ENCODE results near the gene PCDHA12.
"Not testable (repeated sequence)": the region's sequence is repeated elsewhere in the genome, so short reads cannot be mapped to it uniquely, and the experiment has no call there.

The PCDHA12 gene

GRCh38 chr5:140875085-140876065 lies at the start of gene PCDHA12:
Gene PCDHA12, plus strand, starts transcription at chr5:140875308. Its CDS starts 165 bp downstream, at chr5:140875473.
- DNase-seq: no peak

- DNase-seq: no peak
Measured at GRCh38 chr5:140827704-140828361, 47.3 kb upstream of the PCDHA12 start, which contains the start of gene PCDHA6. Gene PCDHA6, plus strand, starts transcription at chr5:140827960. Its CDS starts 132 bp downstream, at chr5:140828092.

- no peak for DNase-seq
Measured at GRCh38 chr5:140828362-140828737, 46.8 kb upstream of the PCDHA12 start.

- DNase-seq: not testable (repeated sequence)
Measured at GRCh38 chr5:140829511-140830501, 45.3 kb upstream of the PCDHA12 start.

- DNase-seq: no peak
Measured at GRCh38 chr5:140833993-140834392, 41.1 kb upstream of the PCDHA12 start, which contains the start of gene PCDHA7. Gene PCDHA7, plus strand, starts transcription at chr5:140834269. Its CDS starts 115 bp downstream, at chr5:140834384.

- not testable (repeated sequence) for DNase-seq
Measured at GRCh38 chr5:140834439-140835008, 40.6 kb upstream of the PCDHA12 start.

- no peak for DNase-seq
Measured at GRCh38 chr5:140835622-140836510, 39.2 kb upstream of the PCDHA12 start.

- peak; percentile 39 to 49 for DNase-seq
Measured at GRCh38 chr5:140840978-140841962, 33.8 kb upstream of the PCDHA12 start, which contains the start of gene PCDHA8. Gene PCDHA8, plus strand, starts transcription at chr5:140841187. Its CDS starts 135 bp downstream, at chr5:140841322.

- DNase-seq: no peak
Measured at GRCh38 chr5:140842798-140843733, 32.0 kb upstream of the PCDHA12 start.

GRCh38 chr5:140848139-140849102 lies 26.7 kb upstream of the PCDHA12 start, which contains the start of gene PCDHA9:
Gene PCDHA9, plus strand, starts transcription at chr5:140848382. Its CDS starts 114 bp downstream, at chr5:140848496.
- not testable (repeated sequence) for DNase-seq

GRCh38 chr5:140849831-140850634 lies 25.1 kb upstream of the PCDHA12 start:
- DNase-seq: not testable (repeated sequence)

GRCh38 chr5:140855772-140856674 lies 19.1 kb upstream of the PCDHA12 start, which contains the start of gene PCDHA10:
Gene PCDHA10, plus strand, starts transcription at chr5:140855897. Its CDS starts 152 bp downstream, at chr5:140856049.
- no peak for DNase-seq

GRCh38 chr5:140857177-140857986 lies 17.7 kb upstream of the PCDHA12 start:
- no peak for DNase-seq

- DNase-seq: no peak
Measured at GRCh38 chr5:140857987-140858240, 17.2 kb upstream of the PCDHA12 start.

All from activated T-cell treated with anti-CD3 and anti-CD28 coated beads, Interleukin-2, amount 50 U/mL, for 48 hours (primary cell).